Raji (cell line): Measurements from ENCODE around the gene MAN2C1.

Experiments
- POLR2A ChIP-seq: IDR thresholded peaks from 2 replicates; pipeline ENCODE4 v1.6.1; 2011; ENCODE audit warnings: low read depth, low read length, control low read depth; ENCODE audit not compliant: insufficient read depth

The MAN2C1 gene

GRCh38 chr15:75329571-75329970 is 38.8 kb downstream of the MAN2C1 start:
- no peak for TF ChIP-seq POLR2A

- TF ChIP-seq POLR2A = no peak
These were observed 39.7 kb downstream of the MAN2C1 start for GRCh38 chr15:75328493-75329314.

GRCh38 chr15:75327491-75327890 is 40.9 kb downstream of the MAN2C1 start:
- TF ChIP-seq POLR2A = no peak

- TF ChIP-seq POLR2A = no peak
These were observed 41.4 kb downstream of the MAN2C1 start for GRCh38 chr15:75327005-75327404.

- no peak for TF ChIP-seq POLR2A
These were observed 42.5 kb downstream of the MAN2C1 start for GRCh38 chr15:75325922-75326321.

- TF ChIP-seq POLR2A = no peak
These were observed 46.7 kb downstream of the MAN2C1 start for GRCh38 chr15:75321711-75322110.

GRCh38 chr15:75314552-75315290 is 53.7 kb downstream of the MAN2C1 start:
- TF ChIP-seq POLR2A = no peak

- no peak for TF ChIP-seq POLR2A
These were observed 55.1 kb downstream of the MAN2C1 start for GRCh38 chr15:75313116-75313845.

- no peak for TF ChIP-seq POLR2A
These were observed 58.7 kb downstream of the MAN2C1 start for GRCh38 chr15:75309711-75310110.

GRCh38 chr15:75307778-75308390 is 60.5 kb downstream of the MAN2C1 start:
- TF ChIP-seq POLR2A = no peak

- TF ChIP-seq POLR2A = no peak
These were observed 62.2 kb downstream of the MAN2C1 start for GRCh38 chr15:75306188-75306587.
